HG03469 (cell line): ENCODE results near the gene OR2W1.

ENCODE experiments used
- ATAC-seq: cut with Tn5 transposase; IDR thresholded peaks from one replicate; pipeline ENCODE4 v1.9.1; 2021; ENCODE audit warnings: mild to moderate bottlenecking, moderate library complexity, moderate number of reproducible peaks; ENCODE audit not compliant: unreplicated experiment

The OR2W1 gene, protein sequence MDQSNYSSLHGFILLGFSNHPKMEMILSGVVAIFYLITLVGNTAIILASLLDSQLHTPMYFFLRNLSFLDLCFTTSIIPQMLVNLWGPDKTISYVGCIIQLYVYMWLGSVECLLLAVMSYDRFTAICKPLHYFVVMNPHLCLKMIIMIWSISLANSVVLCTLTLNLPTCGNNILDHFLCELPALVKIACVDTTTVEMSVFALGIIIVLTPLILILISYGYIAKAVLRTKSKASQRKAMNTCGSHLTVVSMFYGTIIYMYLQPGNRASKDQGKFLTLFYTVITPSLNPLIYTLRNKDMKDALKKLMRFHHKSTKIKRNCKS

DNA sequence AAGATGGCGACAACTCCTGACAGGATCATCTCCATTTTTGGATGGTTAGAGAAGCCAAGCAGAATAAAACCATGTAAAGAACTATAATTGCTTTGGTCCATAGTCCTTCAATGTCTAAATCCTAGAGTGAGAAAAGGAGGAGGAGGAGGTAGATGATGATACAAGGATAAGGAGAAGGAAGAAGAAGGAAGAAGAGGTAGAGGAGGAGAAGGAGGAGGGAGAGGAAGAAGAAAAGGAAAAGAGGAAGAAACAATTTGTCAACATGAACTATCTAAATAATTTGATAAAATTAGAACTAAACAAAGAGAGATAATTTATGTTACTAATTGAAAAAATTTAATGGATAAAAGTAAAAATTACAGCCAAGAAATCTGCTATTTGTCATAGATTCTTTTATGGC is at the start of gene OR2W1:
TSS of gene OR2W1 (minus strand) at position 101 of the 400 bp plus-strand sequence. CDS start at position 101, 0 bp downstream.
- no peak for ATAC-seq

DNA sequence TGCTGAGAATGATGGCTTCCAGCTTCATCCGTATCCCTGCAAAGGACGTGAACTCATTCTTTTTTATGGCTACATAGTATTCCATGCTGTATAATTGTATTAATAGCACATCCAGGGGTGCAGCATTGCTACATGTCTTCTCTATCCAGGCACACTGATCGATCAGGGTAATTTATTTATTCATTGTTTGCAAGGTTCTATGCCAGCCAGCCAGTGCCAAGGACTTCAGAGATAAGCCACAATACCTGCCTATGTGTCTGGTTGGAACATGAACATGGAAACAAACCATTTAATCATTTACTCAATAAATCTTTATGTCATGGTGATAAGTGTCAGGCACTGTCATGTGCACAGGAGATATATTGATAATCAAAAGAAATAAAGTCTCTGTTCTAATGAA is 48.0 kb upstream of the OR2W1 start:
- ATAC-seq, result no peak

- no peak for ATAC-seq
These were observed 42.2 kb upstream of the OR2W1 start, which contains the start of gene OR2B3 for GRCh38 chr6:29087213-29087612. Gene OR2B3, minus strand, starts transcription at chr6:29087313. Its CDS starts 65 bp downstream, at chr6:29087248.

GRCh38 chr6:29082457-29082856 is 37.5 kb upstream of the OR2W1 start:
- no peak for ATAC-seq

DNA sequence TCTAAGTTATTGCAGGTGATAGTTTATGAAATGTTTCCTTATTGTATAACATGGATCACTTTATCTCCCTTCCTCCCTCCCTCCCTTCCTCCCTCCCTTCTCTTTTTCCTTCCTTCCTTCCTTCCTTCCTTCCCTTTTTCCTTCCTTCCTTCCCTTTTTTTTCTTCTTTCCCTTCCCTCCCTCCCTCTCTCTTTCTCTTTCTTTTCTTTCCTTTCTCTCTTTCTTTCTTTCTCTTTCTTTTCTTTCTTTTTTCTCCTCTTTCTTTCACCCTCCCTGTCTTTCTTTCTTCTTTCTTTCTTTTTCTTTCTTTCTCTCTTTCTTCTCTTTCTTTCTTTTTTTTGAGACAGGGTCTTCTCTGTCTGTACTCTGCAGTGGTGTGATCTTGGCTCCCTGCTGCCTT is 36.3 kb upstream of the OR2W1 start:
- no peak for ATAC-seq

GRCh38 chr6:29079203-29079602 is 34.2 kb upstream of the OR2W1 start:
- ATAC-seq, result no peak

DNA sequence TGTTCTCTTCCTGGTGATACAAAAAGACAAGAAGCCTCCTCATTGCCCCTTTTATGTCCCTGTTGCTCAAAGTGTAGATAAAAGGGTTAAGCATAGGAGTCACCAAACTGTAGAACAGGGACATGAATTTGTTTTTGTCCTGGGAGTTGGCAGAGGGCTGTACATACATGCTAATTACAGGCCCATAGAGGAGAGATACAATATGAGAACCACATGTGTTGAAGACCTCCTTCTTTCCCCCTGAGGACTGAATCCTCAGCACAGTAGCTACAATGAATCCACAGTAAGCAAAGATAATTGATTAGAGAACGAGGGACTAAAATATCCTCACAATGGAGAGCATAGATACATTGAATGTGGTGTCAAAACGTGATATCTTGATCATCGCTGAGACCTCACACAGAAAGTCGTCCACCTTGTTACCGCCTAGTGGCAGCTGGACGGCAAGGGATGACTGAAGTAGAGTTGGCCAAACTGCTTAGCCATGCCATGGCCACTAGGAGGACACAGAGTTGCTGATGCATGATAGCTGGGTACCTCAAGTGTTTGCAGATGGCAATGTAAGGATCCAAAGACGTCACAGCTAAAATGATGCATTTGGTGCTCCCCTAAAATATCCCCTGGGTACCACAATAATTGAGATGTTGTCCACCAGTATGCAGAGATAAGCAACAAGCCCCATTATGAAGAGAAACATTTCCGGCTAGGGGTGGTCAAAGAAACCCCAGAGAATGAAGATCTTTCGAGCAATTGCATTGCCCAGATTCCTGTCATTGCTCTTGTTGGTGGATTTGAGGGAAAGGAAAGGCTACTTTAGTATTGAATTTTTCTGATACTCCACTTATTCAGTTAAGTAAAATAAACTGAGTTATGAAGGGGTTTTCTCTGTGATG is 27.1 kb upstream of the OR2W1 start:
- ATAC-seq, result no peak

DNA sequence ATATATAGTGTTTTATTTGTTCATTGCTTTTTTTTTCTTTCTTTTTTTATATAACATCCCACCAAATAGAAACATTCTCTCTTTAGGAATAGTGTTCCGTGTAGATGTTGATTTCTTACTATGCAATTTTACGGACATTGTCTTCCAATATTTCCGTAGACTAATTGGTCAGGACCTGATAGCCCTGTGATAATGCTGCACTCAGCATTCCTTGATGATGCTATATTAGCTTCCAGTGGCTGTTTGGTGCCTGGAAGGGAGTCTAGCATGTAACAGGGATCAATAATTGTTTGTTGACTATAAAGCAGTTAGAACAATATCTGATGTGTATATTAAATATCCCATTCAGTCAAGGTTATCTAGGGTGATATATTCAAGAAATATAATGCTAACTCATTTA is 6.7 kb upstream of the OR2W1 start:
- no peak for ATAC-seq

GRCh38 chr6:29035951-29036350 is 9.0 kb downstream of the OR2W1 start:
- ATAC-seq, result no peak

- no peak for ATAC-seq
These were observed 16.2 kb downstream of the OR2W1 start for GRCh38 chr6:29028821-29029220.

- ATAC-seq, result no peak
These were observed 18.9 kb downstream of the OR2W1 start for GRCh38 chr6:29025927-29026585.

GRCh38 chr6:29021434-29021833 is 23.5 kb downstream of the OR2W1 start:
- no peak for ATAC-seq

DNA sequence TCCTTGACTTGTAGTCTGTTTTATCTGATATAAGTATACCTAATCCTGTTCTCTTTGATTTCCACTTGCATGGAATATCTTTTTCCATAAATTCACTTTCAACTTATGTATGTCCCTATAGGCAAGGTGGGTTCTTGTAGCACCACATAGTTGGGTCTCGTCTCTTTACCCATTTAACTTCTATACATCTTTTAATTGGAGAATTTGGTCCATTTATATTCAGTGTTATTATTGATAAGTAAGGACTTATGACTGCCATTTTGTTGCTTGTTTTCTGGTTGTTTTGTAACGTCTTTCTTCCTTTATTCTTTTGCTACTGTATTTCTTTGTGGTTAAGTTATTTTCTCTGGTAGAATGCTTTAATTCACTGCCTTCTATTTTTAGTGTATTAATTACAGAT is 25.3 kb downstream of the OR2W1 start:
- ATAC-seq, result no peak

DNA sequence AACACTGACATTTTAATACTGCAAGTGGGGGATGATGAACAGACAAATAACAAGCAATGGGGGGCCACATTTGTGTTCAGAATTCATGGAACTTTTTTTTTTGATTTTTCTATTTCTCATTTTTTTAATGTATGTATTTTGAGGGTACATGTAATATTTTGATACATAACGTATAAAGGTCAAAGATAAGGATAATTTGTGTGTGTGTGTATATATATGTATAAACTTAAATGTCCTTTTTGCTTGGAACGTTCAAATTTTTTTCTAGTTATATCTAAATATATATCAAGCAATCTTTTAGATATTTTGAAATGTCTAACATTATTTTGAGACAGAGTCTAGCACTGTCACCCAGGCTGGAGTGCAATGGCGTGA is 27.6 kb downstream of the OR2W1 start:
- no peak for ATAC-seq

GRCh38 chr6:29016559-29017427 is 28.2 kb downstream of the OR2W1 start:
- peak; percentile 52 for ATAC-seq

GRCh38 chr6:29014729-29015608 is 30.0 kb downstream of the OR2W1 start:
- no peak for ATAC-seq

DNA sequence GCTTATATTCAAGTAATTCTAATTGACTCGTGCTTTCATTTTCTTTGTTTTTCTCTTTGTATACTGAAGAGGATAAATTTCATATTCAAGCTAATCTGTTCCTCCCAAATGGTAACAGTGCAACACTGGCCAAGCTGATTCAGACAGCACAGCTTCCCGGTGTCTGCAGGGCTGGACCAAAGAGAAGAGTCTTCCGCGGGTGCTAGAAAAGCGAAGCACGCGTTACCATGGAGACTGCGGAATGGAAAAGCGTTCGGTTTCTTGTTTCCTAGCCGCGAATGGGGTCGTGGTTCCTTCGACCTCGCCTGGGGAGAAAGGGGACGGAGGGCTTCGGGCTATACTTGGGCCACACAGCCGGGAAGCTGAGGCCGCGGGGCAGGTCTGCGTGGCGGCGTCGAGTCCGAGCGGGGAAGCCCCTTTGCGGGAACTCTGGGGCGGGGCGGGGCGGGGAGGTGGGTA is 33.7 kb downstream of the OR2W1 start:
- ATAC-seq, result no peak

DNA sequence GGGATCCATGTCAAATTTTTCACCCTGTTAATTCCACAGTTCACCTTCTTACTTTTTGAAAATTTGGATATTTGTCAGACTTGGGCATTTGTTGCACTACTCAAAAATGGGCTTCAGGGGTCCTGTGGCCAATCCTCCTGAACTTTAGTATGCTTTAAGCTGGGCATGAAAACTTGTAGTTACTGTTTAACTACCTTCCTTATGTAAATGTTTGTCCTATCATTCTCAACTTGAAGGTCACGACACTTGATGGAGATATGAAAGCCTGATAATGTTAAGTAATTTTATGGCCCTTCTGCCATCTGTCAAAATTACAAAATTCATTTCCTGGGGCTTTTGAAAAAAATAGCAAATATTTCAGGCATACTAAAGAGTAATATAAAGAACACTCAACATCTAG is 35.6 kb downstream of the OR2W1 start:
- ATAC-seq, result no peak

GRCh38 chr6:29008089-29008488 is 36.9 kb downstream of the OR2W1 start:
- no peak for ATAC-seq
